SK-N-SH (cell line): ENCODE measurements around the gene DCLK3. TPM values are rescaled to one million over a fixed set of nuclear protein-coding genes. Genes with fewer than 3 reads are reported as not detected.

Experiments
- CTCF ChIA-PET: fragments of 300-600, 350-600 bp; formaldehyde crosslinking; extraction: SDS; loops from one replicate; lab custom pipeline; 2021; lab: Yijun Ruan, JAX
- POLR2A ChIA-PET: fragments of 350-600 bp; sonication (Branson Sonifier 250); formaldehyde crosslinking; extraction: SDS; loops from one replicate; lab custom pipeline; 2020; ENCODE audit warnings: antibody characterized with exemption, inconsistent platforms; lab: Yijun Ruan, JAX
- DNase-seq: peaks from one replicate; pipeline ENCODE4 v3.0.0; 2012
- H2AFZ ChIP-seq: fragments of 200-600 bp; sonication (generic); 2 replicates; pipeline ENCODE4 v1.8.1; 2016; ENCODE audit warnings: antibody characterized with exemption, mild to moderate bottlenecking, low read depth
- H3F3A ChIP-seq: fragments of 200-600 bp; sonication (generic); replicated peaks from 2 replicates; pipeline ENCODE3; 2016; ENCODE audit warnings: antibody characterized with exemption, mild to moderate bottlenecking; ENCODE audit not compliant: insufficient read depth
- H3K27ac ChIP-seq, 2 experiments: fragments of 200-500 bp in 1 of 2; fragments of 200-600 bp in 1 of 2; sonication (Bioruptor generic) in 1 of 2; sonication (generic), shearing (Covaris generic) in 1 of 2; 2 replicates each; pipeline versions ENCODE4 v1.5.1 to v1.6.1; 2014 to 2016; ENCODE audit warnings: low read depth in 2 of 2, inconsistent platforms in 1 of 2, low read length in 1 of 2, mild to moderate bottlenecking in 1 of 2, mixed read lengths in 1 of 2
- H3K27me3 ChIP-seq: fragments of 200-600 bp; sonication (generic), shearing (Covaris generic); 2 replicates; pipeline ENCODE4 v1.6.1; 2016; ENCODE audit warnings: mixed run types; ENCODE audit not compliant: insufficient read depth
- H3K36me3 ChIP-seq, 2 experiments: fragments of 200-500 bp in 1 of 2; fragments of 200-600 bp in 1 of 2; sonication (Bioruptor generic) in 1 of 2; sonication (generic) in 1 of 2; replicated peaks in 1 of 2; 2 replicates each; pipeline versions ENCODE3 to v1.5.1; 2014 to 2016; ENCODE audit warnings: low read length in 1 of 2, mild to moderate bottlenecking in 1 of 2; ENCODE audit not compliant: insufficient read depth in 2 of 2, control insufficient read depth in 1 of 2
- H3K4me1 ChIP-seq, 2 experiments: fragments of 200-500 bp in 1 of 2; fragments of 200-600 bp in 1 of 2; sonication (Bioruptor generic) in 1 of 2; sonication (generic), shearing (Covaris generic) in 1 of 2; 2 replicates each; pipeline versions ENCODE4 v1.5.1 to v1.6.1; 2014 to 2016; ENCODE audit warnings: low read depth in 1 of 2, low read length in 1 of 2, mixed run types in 1 of 2; ENCODE audit not compliant: insufficient read depth in 2 of 2, control insufficient read depth in 1 of 2
- H3K4me2 ChIP-seq: fragments of 200-600 bp; sonication (generic), shearing (Covaris generic); 2 replicates; pipeline ENCODE4 v1.6.1; 2017; ENCODE audit warnings: mixed run types
- H3K4me3 ChIP-seq, 2 experiments: fragments of 200-500 bp in 1 of 2; fragments of 200-600 bp in 1 of 2; sonication (Bioruptor generic) in 1 of 2; sonication (generic), shearing (Covaris generic) in 1 of 2; 2 replicates each; pipeline versions ENCODE4 v1.5.1 to v1.8.1; 2014 to 2016; ENCODE audit warnings: low read depth in 2 of 2, inconsistent platforms in 1 of 2, low read length in 1 of 2, mild to moderate bottlenecking in 1 of 2, mixed read lengths in 1 of 2, moderate library complexity in 1 of 2
- H3K79me2 ChIP-seq: fragments of 200-600 bp; sonication (generic); 2 replicates; pipeline ENCODE4 v1.8.1; 2017; ENCODE audit warnings: mild to moderate bottlenecking; ENCODE audit not compliant: insufficient read depth
- H3K9ac ChIP-seq: fragments of 200-600 bp; sonication (generic); 2 replicates; pipeline ENCODE4 v1.6.1; 2017; ENCODE audit warnings: mixed run types
- H3K9me2 ChIP-seq: fragments of 200-600 bp; sonication (generic); 2 replicates; pipeline ENCODE4 v1.6.1; 2017; ENCODE audit warnings: mixed run types
- H3K9me3 ChIP-seq: fragments of 200-600 bp; sonication (generic); 2 replicates; pipeline ENCODE4 v1.6.1; 2017; ENCODE audit warnings: mixed run types, mild to moderate bottlenecking, moderate library complexity
- H4K20me1 ChIP-seq: fragments of 200-600 bp; sonication (generic); 2 replicates; pipeline ENCODE4 v1.6.1; 2017; ENCODE audit warnings: mild to moderate bottlenecking, mixed run types; ENCODE audit not compliant: insufficient read depth
- CTCF ChIP-seq: fragments of 200-600 bp; sonication (generic); IDR thresholded peaks from 2 replicates; pipeline ENCODE4 v1.6.1; 2017; ENCODE audit warnings: antibody characterized with exemption, mild to moderate bottlenecking, moderate library complexity
- ELF1 ChIP-seq: IDR thresholded peaks from 2 replicates; pipeline ENCODE4 v1.4.0; 2012
- GATA2 ChIP-seq: sonication (generic); formaldehyde crosslinking; IDR thresholded peaks from 2 replicates; pipeline ENCODE4 v1.5.0; 2020; ENCODE audit warnings: mild to moderate bottlenecking, missing genetic modification reagents
- JUND ChIP-seq: IDR thresholded peaks from 2 replicates; pipeline ENCODE4 v1.4.0; 2012
- MXI1 ChIP-seq: IDR thresholded peaks from 2 replicates; pipeline ENCODE4 v1.6.1; 2012; ENCODE audit warnings: mild to moderate bottlenecking, low read depth, low read length, improper control_type of control experiment
- PBX3 ChIP-seq: IDR thresholded peaks from 2 replicates; pipeline ENCODE4; 2012
- RCOR1 ChIP-seq: fragments of 150-350 bp; IDR thresholded peaks from 2 replicates; pipeline ENCODE4 v1.6.1; 2017; ENCODE audit warnings: antibody characterized with exemption, low read length
- REST ChIP-seq: IDR thresholded peaks from 2 replicates; pipeline ENCODE4 v1.6.1; 2012; ENCODE audit warnings: mild to moderate bottlenecking, low read depth, low read length, moderate library complexity
- TAF1 ChIP-seq: IDR thresholded peaks from 2 replicates; pipeline ENCODE4 v1.6.1; 2012; ENCODE audit warnings: low read depth, mild to moderate bottlenecking, low read length, moderate library complexity, borderline replicate concordance
- TCF12 ChIP-seq: IDR thresholded peaks from 2 replicates; pipeline ENCODE4 v1.4.0; 2012
- YY1 ChIP-seq: IDR thresholded peaks from 2 replicates; pipeline ENCODE4 v1.4.0; 2012; ENCODE audit warnings: low read depth, mild to moderate bottlenecking
- WGBS: methylation state at CpG from one replicate; pipeline ENCODE4 v1.1.6; 2017; ENCODE audit warnings: low lambda C conversion rate; 5-methylcytosine and 5-hydroxymethylcytosine counted together
- polyA plus RNA-seq, 3 experiments: library from polyadenylated mRNA; depleted of rRNA; stranded (reverse); fragments of >200 nt; gene quantifications; 2 replicates each; pipeline ENCODE4 v1.2.3, GENCODE V29; 2012

The DCLK3 gene
- polyA plus RNA-seq, 1 of the 3 experiments (the other 2 are of a cell fraction), result not detected

GRCh38 chr3:36761779-36762178 is 2.6 kb downstream of the DCLK3 start:
- DNase-seq, result no peak
- Histone ChIP-seq H3K27me3 (peaks cover 34% of the 10 kb centered on the region; the same call in 1 of the 2 replicates), H2AFZ (no peak overlapping the region), H3K36me3 (no peaks in the 10 kb centered on the region), H3K4me1 (peaks cover 0 to 3% of the 10 kb centered on the region in 2 experiments; a peak in 1 of 4 replicates), H3K9me2 (no peaks in the 10 kb centered on the region), H3K27ac (no peak overlapping the region), H3F3A (no peaks in the 10 kb centered on the region), H3K79me2 (no peaks in the 10 kb centered on the region), H3K9me3 (no peaks in the 10 kb centered on the region), H4K20me1 (no peaks in the 10 kb centered on the region), H3K4me3 (no peak overlapping the region), H3K4me2 (no peak overlapping the region), H3K9ac (no peak overlapping the region)
- POLR2A ChIA-PET, result no interaction called here
- WGBS, result 40% methylated on average over 3 of the region's 3 CpGs
- no peak for TF ChIP-seq ELF1
- no peak for TF ChIP-seq CTCF
- TF ChIP-seq TAF1, result no peak
- no peak for TF ChIP-seq MXI1
- TF ChIP-seq PBX3, result no peak
- TF ChIP-seq YY1, result no peak
- TF ChIP-seq RCOR1, result no peak
- TF ChIP-seq JUND, result no peak
- CTCF ChIA-PET, result no interaction called here

GRCh38 chr3:36756269-36756668 is 8.1 kb downstream of the DCLK3 start:
- H3K4me2 ChIP-seq, result no peak overlapping the region
- H3K9ac ChIP-seq, result no peak overlapping the region

More at GRCh38 chr3:36756269-36756668, 8.1 kb downstream of the DCLK3 start:
- peaks cover 0 to 1% of the 10 kb centered on the region in 2 experiments; a peak in 1 of 4 replicates for H3K4me1 ChIP-seq
- H3K79me2 ChIP-seq, result no peaks in the 10 kb centered on the region
- H3K4me3 ChIP-seq, result no peak overlapping the region
- ChIA-PET POLR2A (no interaction called here), CTCF (interaction anchor here (0.6 to 0.8 kb wide), 2 partner anchors 23 to 58 kb away, joined by 3 read pairs; no protein-coding TSS in a partner anchor)
- no peaks in the 10 kb centered on the region for H3F3A ChIP-seq
- H4K20me1 ChIP-seq, result no peaks in the 10 kb centered on the region
- no peak overlapping the region for H2AFZ ChIP-seq
- TF ChIP-seq PBX3, result no peak
- TF ChIP-seq TCF12, result no peak
- peak; percentile 80 for TF ChIP-seq REST
- TF ChIP-seq GATA2, result no peak
- H3K27me3 ChIP-seq, result no peaks in the 10 kb centered on the region
- 14% methylated on average over 1 of the region's 1 CpG for WGBS
- H3K36me3 ChIP-seq, result no peaks in the 10 kb centered on the region
- no peaks in the 10 kb centered on the region for H3K9me2 ChIP-seq
- H3K27ac ChIP-seq, result no peak overlapping the region
- H3K9me3 ChIP-seq, result no peaks in the 10 kb centered on the region
- no peak for DNase-seq
